Endothelial cell of umbilical vein (primary cell): Measurements from ENCODE around the gene CARNS1. TPM values are rescaled to one million over a fixed set of nuclear protein-coding genes. Genes with fewer than 3 reads are reported as not detected.

ENCODE experiments used
- BruUV-seq: library from RNA; stranded (reverse); fragments of 400-500 nt; replicated peaks from 2 replicates; lab custom pipeline; 2021; lab: Mats Ljungman, UMichigan
- CTCF ChIA-PET: fragments of 300-600, 350-600 bp; sonication (Branson Sonifier 250); formaldehyde crosslinking; loops from one replicate; lab custom pipeline; 2021; ENCODE audit warnings: antibody characterized with exemption, inconsistent platforms; lab: Charles Lee
- POLR2A ChIA-PET: fragments of 300-600, 350-600 bp; sonication (Branson Sonifier 250); formaldehyde crosslinking; loops from one replicate; lab custom pipeline; 2021; ENCODE audit warnings: antibody characterized with exemption, inconsistent platforms; lab: Charles Lee
- DNase-seq: peaks from one replicate; pipeline ENCODE4 v3.0.0-alpha.2; 2011; ENCODE audit warnings: low read depth, low spot score
- FAIRE-seq: peaks from 2 replicates; lab custom pipeline; 2011; peaks lifted over from hg19 to GRCh38; lab: Jason Lieb, UNC
- H2AFZ ChIP-seq: 2 replicates; pipeline ENCODE4 v1.6.0; 2012; ENCODE audit warnings: low read depth, low read length, control low read depth, inconsistent platforms
- H3K27ac ChIP-seq: 2 replicates; pipeline ENCODE4 v1.5.1; 2011; ENCODE audit warnings: low read depth, mild to moderate bottlenecking, control low read depth, low read length, moderate library complexity; ENCODE audit not compliant: insufficient read depth
- H3K27me3 ChIP-seq, 2 experiments: 2 replicates each; pipeline versions ENCODE4 v1.6.0 to v1.6.1; 2011; ENCODE audit warnings: low read length in 2 of 2, mixed read lengths in 1 of 2; ENCODE audit not compliant: control insufficient read depth in 2 of 2, insufficient read depth in 2 of 2
- H3K36me3 ChIP-seq, 2 experiments: 2 replicates in 1 of 2; 3 replicates in 1 of 2; pipeline ENCODE4 v1.5.1; 2011; ENCODE audit warnings: low read length in 2 of 2, mild to moderate bottlenecking in 1 of 2, moderate library complexity in 1 of 2; ENCODE audit not compliant: control insufficient read depth in 2 of 2, insufficient read depth in 2 of 2; ENCODE audit errors: extremely low read depth in 1 of 2
- H3K4me1 ChIP-seq: 3 replicates; pipeline ENCODE4 v1.5.1; 2011; ENCODE audit warnings: mild to moderate bottlenecking, low read length; ENCODE audit not compliant: control insufficient read depth, insufficient read depth; ENCODE audit errors: extremely low read depth
- H3K4me2 ChIP-seq: 2 replicates; pipeline ENCODE4 v1.6.1; 2011; ENCODE audit warnings: low read length, control low read depth, mixed read lengths; ENCODE audit not compliant: insufficient read depth
- H3K4me3 ChIP-seq, 3 experiments: fragments of 200-600 bp in 1 of 3; sonication (generic), shearing (Covaris generic) in 1 of 3; replicated peaks in 1 of 3; 2 replicates each; pipeline ENCODE4 v1.5.1; 2011 to 2016; ENCODE audit warnings: control low read depth in 3 of 3, low read length in 3 of 3, mild to moderate bottlenecking in 2 of 3, inconsistent platforms in 1 of 3, low read depth in 1 of 3, moderate library complexity in 1 of 3; ENCODE audit not compliant: insufficient read depth in 1 of 3
- H3K79me2 ChIP-seq: 2 replicates; pipeline ENCODE4 v1.6.0; 2012; ENCODE audit warnings: low read length, inconsistent platforms; ENCODE audit not compliant: control insufficient read depth, insufficient read depth
- H3K9ac ChIP-seq: replicated peaks from 2 replicates; pipeline ENCODE3; 2011; ENCODE audit warnings: low read length, control low read depth; ENCODE audit not compliant: insufficient read depth; ENCODE audit errors: extremely low read depth
- H3K9me1 ChIP-seq: replicated peaks from 3 replicates; pipeline ENCODE4 v1.6.0; 2011; ENCODE audit warnings: mild to moderate bottlenecking, low read length; ENCODE audit not compliant: control insufficient read depth, insufficient read depth; ENCODE audit errors: extremely low read depth
- H3K9me3 ChIP-seq: replicated peaks from 2 replicates; pipeline ENCODE4 v1.5.1; 2012; ENCODE audit warnings: low read length, inconsistent platforms; ENCODE audit not compliant: control insufficient read depth, insufficient read depth
- H4K20me1 ChIP-seq: replicated peaks from 2 replicates; pipeline ENCODE3; 2011; ENCODE audit warnings: mild to moderate bottlenecking, low read length; ENCODE audit not compliant: control insufficient read depth, insufficient read depth; ENCODE audit errors: extremely low read depth
- EZH2 ChIP-seq: IDR thresholded peaks from 2 replicates; pipeline ENCODE4 v1.6.1; 2012; ENCODE audit warnings: borderline replicate concordance, low read depth, mild to moderate bottlenecking, moderate library complexity, low read length, inconsistent platforms; ENCODE audit not compliant: severe bottlenecking
- FOS ChIP-seq: IDR thresholded peaks from 2 replicates; pipeline ENCODE4 v1.6.1; 2011; ENCODE audit warnings: mild to moderate bottlenecking, low read length, moderate library complexity, borderline replicate concordance; ENCODE audit not compliant: insufficient read depth
- GATA2 ChIP-seq: IDR thresholded peaks from 2 replicates; pipeline ENCODE4 v1.7.0; 2011; ENCODE audit warnings: low read depth, mild to moderate bottlenecking, moderate library complexity, mixed read lengths, low read length; ENCODE audit not compliant: insufficient read length, insufficient read depth
- JUN ChIP-seq: IDR thresholded peaks from 2 replicates; pipeline ENCODE4 v1.6.1; 2011; ENCODE audit warnings: borderline replicate concordance, low read depth; ENCODE audit not compliant: insufficient read length, insufficient read depth
- MAX ChIP-seq: IDR thresholded peaks from 2 replicates; pipeline ENCODE4 v1.6.1; 2011; ENCODE audit not compliant: insufficient read depth, insufficient read length
- MYC ChIP-seq: IDR thresholded peaks from one replicate; pipeline ENCODE4 v1.6.1; 2011; ENCODE audit warnings: mild to moderate bottlenecking, low read depth, low read length
- POLR2A ChIP-seq: IDR thresholded peaks from 2 replicates; pipeline ENCODE4 v1.6.1; 2012; ENCODE audit warnings: low read depth, mild to moderate bottlenecking, control low read depth, low read length
- POLR2AphosphoS5 ChIP-seq: IDR thresholded peaks from 2 replicates; pipeline ENCODE4 v1.6.1; 2012; ENCODE audit warnings: low read depth, mild to moderate bottlenecking, control low read depth, low read length, moderate library complexity; ENCODE audit not compliant: insufficient read depth
- dilution Hi-C: fragments of 300-500 bp; cut with MboI; formaldehyde crosslinking; loops from one replicate; pipeline ENCODE4 v1.15.0; 2019; ENCODE audit warnings: low sequenced_read_pairs; ENCODE audit not compliant: extremely low pct_ligation_motif_present
- intact Hi-C: fragments of 100-400 bp; cut with micrococcal nuclease; formaldehyde crosslinking; loops from one replicate; pipeline ENCODE4 v1.10.0; 2022
- polyA plus RNA-seq, 4 experiments: library from polyadenylated mRNA; depleted of rRNA in 3 of 4; stranded (reverse) in 3 of 4; unstranded in 1 of 4; fragments of >200 nt; gene quantifications; 2 replicates each; pipeline versions ENCODE4 v1.2.1 to v1.2.3, GENCODE V29; 2011 to 2012; ENCODE audit warnings: missing spikeins in 1 of 4
- total RNA-seq: library from RNA; stranded (reverse); gene quantifications from 2 replicates; pipeline ENCODE4 v1.2.3, GENCODE V29; 2021
- TF ChIP-seq, protein P1 (sequence below), 2 donors: IDR thresholded peaks; 1 replicate in 1 of 2; 2 replicates in 1 of 2; pipeline ENCODE4 v1.5.1; 2011; ENCODE audit warnings: low read length in 2 of 2, mild to moderate bottlenecking in 2 of 2, moderate library complexity in 2 of 2, control low read depth in 1 of 2, inconsistent platforms in 1 of 2, low read depth in 1 of 2; ENCODE audit not compliant: insufficient read depth in 1 of 2; ENCODE audit errors: extremely low read depth in 1 of 2

The CARNS1 gene
- total and polyA plus RNA-seq, 2 donors (not counting 3 experiments of a cell fraction or from before 2014, with no cell fraction given) = 0.14 to 0.35 TPM

- DNase-seq (no peak), FAIRE-seq (no peak)
- H3K4me3 ChIP-seq = no peak overlapping the region
- no peak for TF ChIP-seq POLR2A
- no peak for TF ChIP-seq POLR2AphosphoS5
- no peak for TF ChIP-seq GATA2
- TF ChIP-seq, protein P1, sequence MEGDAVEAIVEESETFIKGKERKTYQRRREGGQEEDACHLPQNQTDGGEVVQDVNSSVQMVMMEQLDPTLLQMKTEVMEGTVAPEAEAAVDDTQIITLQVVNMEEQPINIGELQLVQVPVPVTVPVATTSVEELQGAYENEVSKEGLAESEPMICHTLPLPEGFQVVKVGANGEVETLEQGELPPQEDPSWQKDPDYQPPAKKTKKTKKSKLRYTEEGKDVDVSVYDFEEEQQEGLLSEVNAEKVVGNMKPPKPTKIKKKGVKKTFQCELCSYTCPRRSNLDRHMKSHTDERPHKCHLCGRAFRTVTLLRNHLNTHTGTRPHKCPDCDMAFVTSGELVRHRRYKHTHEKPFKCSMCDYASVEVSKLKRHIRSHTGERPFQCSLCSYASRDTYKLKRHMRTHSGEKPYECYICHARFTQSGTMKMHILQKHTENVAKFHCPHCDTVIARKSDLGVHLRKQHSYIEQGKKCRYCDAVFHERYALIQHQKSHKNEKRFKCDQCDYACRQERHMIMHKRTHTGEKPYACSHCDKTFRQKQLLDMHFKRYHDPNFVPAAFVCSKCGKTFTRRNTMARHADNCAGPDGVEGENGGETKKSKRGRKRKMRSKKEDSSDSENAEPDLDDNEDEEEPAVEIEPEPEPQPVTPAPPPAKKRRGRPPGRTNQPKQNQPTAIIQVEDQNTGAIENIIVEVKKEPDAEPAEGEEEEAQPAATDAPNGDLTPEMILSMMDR (IDR thresholded peaks at IDR 0.05; ENCODE audit: extremely low read depth in 1 of 2, insufficient read depth in 1 of 2, low read depth in 1 of 2, low read length in 2 of 2) = no peak
- TF ChIP-seq MAX = no peak
- TF ChIP-seq FOS = no peak
- no peak for TF ChIP-seq EZH2
- TF ChIP-seq MYC = no peak
- no peak for TF ChIP-seq JUN
- POLR2A ChIA-PET = no interaction called here
- no TSS peak for BruUV-seq
- H3K9me1 ChIP-seq = no peaks in the 10 kb centered on the region
- peaks cover 19% of the 10 kb centered on the region for H3K4me1 ChIP-seq
- no peak overlapping the region for H3K27ac ChIP-seq
- H3K79me2 ChIP-seq = no peaks in the 10 kb centered on the region
- dilution Hi-C loops (no loop called here), intact Hi-C loops (loop anchor here (5.0 kb wide), 1 partner anchor 96 kb away; no protein-coding TSS in a partner anchor)
- no peak overlapping the region for H3K4me2 ChIP-seq
- no peaks in the 10 kb centered on the region for H4K20me1 ChIP-seq
- H3K36me3 ChIP-seq = no peaks in the 10 kb centered on the region
- no peak overlapping the region for H2AFZ ChIP-seq
- no peaks in the 10 kb centered on the region for H3K27me3 ChIP-seq
- H3K9ac ChIP-seq = no peak overlapping the region
- H3K9me3 ChIP-seq = no peaks in the 10 kb centered on the region
- CTCF ChIA-PET = no interaction called here
These were observed 50.9 kb downstream of the CARNS1 start for GRCh38 chr11:67466367-67466766.
